Activated B cell treated with CpG ODN at 0.5 μM for 24 hours (primary cell): ENCODE measurements around the gene SLC10A7. TPM values are rescaled to one million over a fixed set of nuclear protein-coding genes. Genes with fewer than 3 reads are reported as not detected.

Experiments used
- ATAC-seq: fragments of 200-7000 bp; cut with Tn5 transposase; one replicate; pipeline ENCODE4 v1.10.0; 2021; ENCODE audit warnings: low read depth, mild to moderate bottlenecking, moderate library complexity
- CTCF ChIA-PET: fragments of 350-600 bp; sonication (Branson Sonifier 250); formaldehyde crosslinking; loops from one replicate; lab custom pipeline; 2021; ENCODE audit warnings: antibody characterized with exemption; lab: Charles Lee
- POLR2A ChIA-PET: fragments of 350-600 bp; sonication (Branson Sonifier 250); formaldehyde crosslinking; loops from one replicate; lab custom pipeline; 2021; ENCODE audit warnings: antibody characterized with exemption; lab: Charles Lee
- DNase-seq: peaks from one replicate; pipeline ENCODE4 v3.0.0; 2022
- H3K27ac Mint-ChIP-seq: one replicate; pipeline ENCODE4 v1.8.0; 2020; ENCODE audit warnings: mixed read lengths
- H3K27me3 Mint-ChIP-seq: one replicate; pipeline ENCODE4 v1.8.0; 2021; ENCODE audit warnings: mixed read lengths
- H3K36me3 Mint-ChIP-seq: one replicate; pipeline ENCODE4 v1.8.0; 2021; ENCODE audit warnings: low read depth, mixed read lengths
- H3K4me1 Mint-ChIP-seq: one replicate; pipeline ENCODE4 v1.8.0; 2021; ENCODE audit warnings: mixed read lengths
- H3K4me3 Mint-ChIP-seq: one replicate; pipeline ENCODE4 v1.8.0; 2020; ENCODE audit warnings: mild to moderate bottlenecking, mixed read lengths
- H3K9me3 Mint-ChIP-seq: one replicate; pipeline ENCODE4 v1.8.0; 2020; ENCODE audit warnings: mixed read lengths
- CTCF ChIP-seq: fragments of 200-600 bp; IDR thresholded peaks from one replicate; pipeline ENCODE4 v1.8.0; 2022; ENCODE audit warnings: antibody characterized with exemption, mild to moderate bottlenecking
- intact Hi-C: fragments of 100-400 bp; cut with micrococcal nuclease; formaldehyde crosslinking; loops from one replicate; pipeline ENCODE4 v1.15.1; 2024
- total RNA-seq: library from RNA; stranded (reverse); gene quantifications from 2 replicates; pipeline ENCODE4 v1.2.3, GENCODE V29; 2022

SLC10A7 gene
- total RNA-seq, 1 donor from 2014 or later = 16.3 TPM

- peaks cover 6% of the 10 kb centered on the region for H3K36me3 Mint-ChIP-seq
- intact Hi-C loops = no loop called here
- DNase-seq (no peak), ATAC-seq (no peak)
- peak overlapping the region; percentile 1 for H3K4me3 Mint-ChIP-seq
- ChIA-PET CTCF (no interaction called here), POLR2A (no interaction called here)
- peaks cover 10% of the 10 kb centered on the region for H3K9me3 Mint-ChIP-seq
- no peak for TF ChIP-seq CTCF
- H3K27me3 Mint-ChIP-seq = no peaks in the 10 kb centered on the region
- H3K27ac Mint-ChIP-seq = no peak overlapping the region
- peaks cover 24% of the 10 kb centered on the region for H3K4me1 Mint-ChIP-seq
Measured at GRCh38 chr4:146450524-146450923, 71.2 kb downstream of the SLC10A7 start.

GRCh38 chr4:146446555-146446954, 75.2 kb downstream of the SLC10A7 start:
- POLR2A ChIA-PET = no interaction called here
- no peak for ATAC-seq
- Mint-ChIP-seq H3K27ac (no peak overlapping the region), H3K4me1 (peaks cover 19% of the 10 kb centered on the region), H3K36me3 (peaks cover 10% of the 10 kb centered on the region), H3K27me3 (no peaks in the 10 kb centered on the region), H3K4me3 (no peak overlapping the region), H3K9me3 (peaks cover 8% of the 10 kb centered on the region)
- no peak for DNase-seq
- intact Hi-C loops = no loop called here
- TF ChIP-seq CTCF = no peak
- CTCF ChIA-PET = no interaction called here

GRCh38 chr4:146445198-146446150, 76.3 kb downstream of the SLC10A7 start:
- no peak overlapping the region for H3K4me3 Mint-ChIP-seq
- no peak for DNase-seq
- no peak for TF ChIP-seq CTCF
- intact Hi-C loops = no loop called here
- H3K27ac Mint-ChIP-seq = no peak overlapping the region
- H3K4me1 Mint-ChIP-seq = peaks cover 8% of the 10 kb centered on the region
- ChIA-PET CTCF (no interaction called here), POLR2A (no interaction called here)
- H3K27me3 Mint-ChIP-seq = no peaks in the 10 kb centered on the region
- peaks cover 4% of the 10 kb centered on the region for H3K9me3 Mint-ChIP-seq
- H3K36me3 Mint-ChIP-seq = peaks cover 10% of the 10 kb centered on the region
- no peak for ATAC-seq

- TF ChIP-seq CTCF = no peak
- Mint-ChIP-seq H3K4me3 (no peak overlapping the region), H3K27ac (no peak overlapping the region), H3K27me3 (no peaks in the 10 kb centered on the region), H3K36me3 (peaks cover 12% of the 10 kb centered on the region), H3K4me1 (no peaks in the 10 kb centered on the region), H3K9me3 (peaks cover 4% of the 10 kb centered on the region)
- POLR2A ChIA-PET = no interaction called here
- intact Hi-C loops = no loop called here
- ATAC-seq (no peak), DNase-seq (no peak)
- CTCF ChIA-PET = no interaction called here
Measured at GRCh38 chr4:146443525-146443924, 78.2 kb downstream of the SLC10A7 start.

- no peak for TF ChIP-seq CTCF
- Mint-ChIP-seq H3K9me3 (peaks cover 4% of the 10 kb centered on the region), H3K4me3 (no peak overlapping the region), H3K36me3 (peaks cover 12% of the 10 kb centered on the region), H3K4me1 (no peaks in the 10 kb centered on the region), H3K27me3 (no peaks in the 10 kb centered on the region), H3K27ac (no peak overlapping the region)
- intact Hi-C loops = no loop called here
- no peak for DNase-seq
- ChIA-PET POLR2A (no interaction called here), CTCF (no interaction called here)
- no peak for ATAC-seq
Measured at GRCh38 chr4:146442801-146443200, 78.9 kb downstream of the SLC10A7 start.
